Smooth muscle cell of the umbilical artery (primary cell): ENCODE results near the gene RAD23A. TPM values are rescaled to one million over a fixed set of nuclear protein-coding genes. Genes with fewer than 3 reads are reported as not detected.

Source experiments
- total RNA-seq: library from RNA; depleted of rRNA; stranded (reverse); fragments of >200 nt; gene quantifications from 2 replicates; pipeline ENCODE4 v1.2.3, GENCODE V29; 2014

RAD23A gene
- total RNA-seq, result 52.6 and 88.1 TPM in 2 replicates

DNA sequence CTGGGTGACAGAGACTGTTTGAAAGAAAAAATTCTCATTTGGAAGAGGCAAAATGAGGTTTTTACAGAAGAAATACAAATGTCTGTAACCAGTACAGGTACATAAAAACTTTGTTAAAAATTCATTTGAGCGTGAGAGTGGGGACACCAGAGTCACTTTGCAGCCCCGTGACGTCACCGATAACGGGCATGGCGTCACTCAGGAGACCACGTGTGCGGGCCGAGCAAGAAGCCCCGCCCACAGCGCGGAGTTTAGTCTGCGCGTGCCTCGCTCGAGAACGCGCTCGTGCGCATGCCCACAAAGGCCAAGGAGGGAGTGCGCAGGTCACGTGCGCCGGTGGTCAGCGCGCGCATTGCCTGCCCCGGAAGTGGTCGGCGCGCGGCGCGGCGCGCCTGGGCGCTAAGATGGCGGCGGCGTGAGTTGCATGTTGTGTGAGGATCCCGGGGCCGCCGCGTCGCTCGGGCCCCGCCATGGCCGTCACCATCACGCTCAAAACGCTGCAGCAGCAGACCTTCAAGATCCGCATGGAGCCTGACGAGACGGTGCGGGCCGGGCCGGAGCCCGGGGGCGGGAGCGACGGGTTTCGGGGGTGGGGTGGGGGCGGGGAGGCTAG is at the start of gene RAD23A:
Gene RAD23A, plus strand, starts transcription at position 384 of the 613 bp plus-strand sequence. Its CDS starts 87 bp downstream, at position 471.

GRCh38 chr19:12933287-12934072 is 12.2 kb upstream of the RAD23A start, which contains the start of gene FARSA:
FARSA (minus strand) TSS chr19:12933711; CDS start chr19:12933696, 15 bp downstream.

DNA sequence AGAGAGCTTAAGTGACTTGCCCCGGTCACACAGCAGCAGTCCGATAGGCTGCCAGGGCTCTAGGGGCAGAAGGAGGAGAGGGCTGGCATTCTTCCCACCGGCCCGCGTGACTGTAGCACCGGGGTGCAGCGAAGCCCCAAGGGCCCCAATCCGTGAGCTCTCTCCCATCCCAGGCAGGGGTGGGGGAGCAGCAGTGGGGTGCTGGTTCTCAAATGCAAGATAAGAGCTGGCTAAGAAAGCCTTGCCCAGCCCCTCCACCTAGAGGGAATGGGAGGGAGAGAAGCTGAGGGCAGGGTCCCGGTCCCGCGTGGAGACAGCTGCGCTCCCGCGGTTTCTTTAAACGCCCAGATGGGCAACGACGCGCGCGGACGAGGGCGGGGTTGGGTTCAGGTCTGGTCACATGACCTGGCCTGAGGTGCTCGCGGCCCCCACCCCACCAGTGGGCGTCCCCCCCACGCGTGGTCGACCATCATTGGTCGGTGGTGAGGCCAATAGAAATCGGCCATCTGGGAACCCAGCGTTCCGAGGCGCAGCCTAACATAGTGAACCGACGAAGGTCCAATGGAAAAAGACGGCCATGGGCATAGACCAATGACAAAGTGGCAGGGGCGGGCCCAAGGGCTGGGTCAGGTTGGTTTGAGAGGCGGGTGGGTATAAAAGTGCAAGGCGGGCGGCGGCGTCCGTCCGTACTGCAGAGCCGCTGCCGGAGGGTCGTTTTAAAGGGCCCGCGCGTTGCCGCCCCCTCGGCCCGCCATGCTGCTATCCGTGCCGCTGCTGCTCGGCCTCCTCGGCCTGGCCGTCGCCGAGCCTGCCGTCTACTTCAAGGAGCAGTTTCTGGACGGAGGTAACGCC is 7.5 kb upstream of the RAD23A start, which contains the start of gene CALR:
Gene CALR, plus strand, starts transcription at position 683 of the 852 bp plus-strand sequence. Its CDS starts 71 bp downstream, at position 754.

GRCh38 chr19:12956446-12957388 is 11.1 kb downstream of the RAD23A start, which contains the start of gene GADD45GIP1:
GADD45GIP1 (minus strand) TSS chr19:12957223; CDS start chr19:12957212, 11 bp downstream.

GRCh38 chr19:12969292-12969988 is 23.8 kb downstream of the RAD23A start, which contains the start of gene DAND5:
DAND5 (plus strand) TSS chr19:12969576; CDS start chr19:12969661, 85 bp downstream.

GRCh38 chr19:12994701-12995595 is 49.3 kb downstream of the RAD23A start, which contains the start of gene NFIX:
NFIX (plus strand) TSS chr19:12995475; CDS start chr19:12995838, 363 bp downstream.

Other genes with a start within 250 kb of the RAD23A start
- gene FBXW9, start 249.2 kb upstream of the RAD23A start, total RNA-seq, result 4.6 and 4.8 TPM in 2 replicates
- 35.6 and 65.1 TPM in 2 replicates for gene TNPO2, start 221.9 kb upstream of the RAD23A start, total RNA-seq
- gene TRIR, start 211.2 kb upstream of the RAD23A start, total RNA-seq, result 82.2 and 89.1 TPM in 2 replicates
- gene GET3, start 208.4 kb upstream of the RAD23A start, total RNA-seq, result 51.1 and 61.2 TPM in 2 replicates
- not detected in 2 replicates for gene BEST2, start 194.1 kb upstream of the RAD23A start, total RNA-seq
- gene HOOK2, start 170.3 kb upstream of the RAD23A start, total RNA-seq, result 12.5 and 19.4 TPM in 2 replicates
- gene JUNB, start 154.4 kb upstream of the RAD23A start, total RNA-seq, result 60.2 and 68.0 TPM in 2 replicates
- 184 and 256 TPM in 2 replicates for gene PRDX2, start 144.1 kb upstream of the RAD23A start, total RNA-seq
- gene THSD8, start 143.8 kb upstream of the RAD23A start, total RNA-seq, result not detected in 2 replicates
- gene RNASEH2A, start 139.3 kb upstream of the RAD23A start, total RNA-seq, result 7.1 and 23.5 TPM in 2 replicates
- gene RTBDN, start 111.3 kb upstream of the RAD23A start, total RNA-seq, result not detected in 2 replicates
- 0.28 TPM in 1 of 2 replicates, not detected in the other for gene MAST1, start 107.3 kb upstream of the RAD23A start, total RNA-seq
- gene DNASE2, start 64.4 kb upstream of the RAD23A start, total RNA-seq, result 22.2 and 48.1 TPM in 2 replicates
- gene KLF1, start 58.7 kb upstream of the RAD23A start, total RNA-seq, result not detected in 2 replicates
- 23.7 and 43.4 TPM in 2 replicates for gene GCDH, start 54.7 kb upstream of the RAD23A start, total RNA-seq
- gene SYCE2, start 26.6 kb upstream of the RAD23A start, total RNA-seq, result not detected in 2 replicates
- gene FARSA, start 12.2 kb upstream of the RAD23A start, total RNA-seq, result 52.6 and 95.9 TPM in 2 replicates
- 1,991 and 2,815 TPM in 2 replicates for gene CALR, start 7.3 kb upstream of the RAD23A start, total RNA-seq
- gene GADD45GIP1, start 11.4 kb downstream of the RAD23A start, total RNA-seq, result 12.6 and 13.4 TPM in 2 replicates
- not detected in 2 replicates for gene DAND5, start 23.7 kb downstream of the RAD23A start, total RNA-seq
- gene NFIX, start 49.6 kb downstream of the RAD23A start, total RNA-seq, result 29.7 and 62.5 TPM in 2 replicates
- 3.8 and 5.0 TPM in 2 replicates for gene LYL1, start 157.0 kb downstream of the RAD23A start, total RNA-seq
- 27.9 and 48.8 TPM in 2 replicates for gene TRMT1, start 170.9 kb downstream of the RAD23A start, total RNA-seq
- gene NACC1, start 172.4 kb downstream of the RAD23A start, total RNA-seq, result 40.1 and 147 TPM in 2 replicates
- gene STX10, start 204.5 kb downstream of the RAD23A start, total RNA-seq, result 49.3 and 73.0 TPM in 2 replicates
- 10.7 and 14.6 TPM in 2 replicates for gene IER2, start 204.5 kb downstream of the RAD23A start, total RNA-seq